Measurements from ENCODE around the gene HACE1.

DNA sequence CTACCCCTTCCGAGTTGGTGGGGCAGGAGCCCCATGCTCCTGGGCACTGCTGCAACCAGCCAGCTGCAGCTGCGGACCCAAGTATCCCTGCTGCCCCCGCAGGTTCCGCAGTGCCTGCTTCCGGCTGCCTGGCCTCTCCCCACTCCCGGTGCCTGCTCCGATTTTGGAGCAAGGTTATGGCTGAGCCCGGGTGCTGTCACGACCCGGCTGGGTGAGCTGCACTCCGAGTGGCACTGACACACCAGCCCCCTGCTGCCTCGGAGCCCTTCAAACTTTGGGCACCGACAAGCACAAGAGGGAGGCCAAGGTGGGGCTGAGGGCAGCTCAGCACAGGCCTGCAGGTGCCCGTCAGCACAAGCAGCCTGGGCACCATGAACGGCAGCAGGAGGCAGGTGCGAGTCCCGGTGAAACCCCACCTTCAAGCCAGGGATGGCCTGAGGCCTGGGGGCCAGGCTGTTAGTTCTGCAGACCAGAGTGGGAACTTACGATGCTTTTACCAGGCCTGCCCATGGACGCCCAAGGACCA is 25.9 kb upstream of the HACE1 start:
- TF ChIP-seq, protein P1, sequence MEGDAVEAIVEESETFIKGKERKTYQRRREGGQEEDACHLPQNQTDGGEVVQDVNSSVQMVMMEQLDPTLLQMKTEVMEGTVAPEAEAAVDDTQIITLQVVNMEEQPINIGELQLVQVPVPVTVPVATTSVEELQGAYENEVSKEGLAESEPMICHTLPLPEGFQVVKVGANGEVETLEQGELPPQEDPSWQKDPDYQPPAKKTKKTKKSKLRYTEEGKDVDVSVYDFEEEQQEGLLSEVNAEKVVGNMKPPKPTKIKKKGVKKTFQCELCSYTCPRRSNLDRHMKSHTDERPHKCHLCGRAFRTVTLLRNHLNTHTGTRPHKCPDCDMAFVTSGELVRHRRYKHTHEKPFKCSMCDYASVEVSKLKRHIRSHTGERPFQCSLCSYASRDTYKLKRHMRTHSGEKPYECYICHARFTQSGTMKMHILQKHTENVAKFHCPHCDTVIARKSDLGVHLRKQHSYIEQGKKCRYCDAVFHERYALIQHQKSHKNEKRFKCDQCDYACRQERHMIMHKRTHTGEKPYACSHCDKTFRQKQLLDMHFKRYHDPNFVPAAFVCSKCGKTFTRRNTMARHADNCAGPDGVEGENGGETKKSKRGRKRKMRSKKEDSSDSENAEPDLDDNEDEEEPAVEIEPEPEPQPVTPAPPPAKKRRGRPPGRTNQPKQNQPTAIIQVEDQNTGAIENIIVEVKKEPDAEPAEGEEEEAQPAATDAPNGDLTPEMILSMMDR (conservative IDR thresholded peaks at IDR 0.05 in 1 of 2, IDR thresholded peaks at IDR 0.05 in 1 of 2; ENCODE audit: extremely low read depth in 1 of 2, insufficient read depth in 1 of 2, low read depth in 1 of 2, low read length in 2 of 2) = no peak
- TF ChIP-seq EZH2 (IDR thresholded peaks at IDR 0.05; ENCODE audit: borderline replicate concordance, low read length) = no peak

Measured in mammary epithelial cell (primary cell).